K562 (cell line): Measurements from ENCODE around the gene TNFAIP3. TPM values are rescaled to one million over a fixed set of nuclear protein-coding genes. Genes with fewer than 3 reads are reported as not detected.

ENCODE experiments used
- CBFA2T3 ChIP-seq: fragments of 450-650 bp; IDR thresholded peaks from 2 replicates; pipeline ENCODE4 v1.6.1; 2017
- CREM ChIP-seq: IDR thresholded peaks from 2 replicates; pipeline ENCODE4 v1.6.1; 2014; ENCODE audit warnings: antibody characterized with exemption, low read depth
- EP400 ChIP-seq: fragments of 450-650 bp; IDR thresholded peaks from 2 replicates; pipeline ENCODE4 v1.6.1; 2017; ENCODE audit warnings: antibody characterized with exemption, mild to moderate bottlenecking, moderate library complexity
- FOS ChIP-seq: IDR thresholded peaks from 3 replicates; pipeline ENCODE4 v1.6.1; 2011; ENCODE audit not compliant: insufficient read length; ENCODE audit errors: extremely low read depth
- GATAD2A ChIP-seq: fragments of 450-650 bp; IDR thresholded peaks from 2 replicates; pipeline ENCODE4 v1.6.1; 2017
- LEF1 ChIP-seq: fragments of 450-650 bp; IDR thresholded peaks from 2 replicates; pipeline ENCODE4 v1.6.1; 2016; ENCODE audit warnings: mild to moderate bottlenecking
- NCOA2 ChIP-seq, 2 experiments: fragments of 450-650 bp; IDR thresholded peaks; 2 replicates each; pipeline ENCODE4 v1.6.1; 2018; ENCODE audit warnings: mild to moderate bottlenecking in 2 of 2, moderate library complexity in 1 of 2; ENCODE audit not compliant: partially characterized antibody in 2 of 2
- RFX7 ChIP-seq: fragments of 250-450 bp; sonication (Bioruptor Pico); IDR thresholded peaks from 2 replicates; pipeline ENCODE4 v1.5.1; 2021; ENCODE audit warnings: mild to moderate bottlenecking
- ZNF316 ChIP-seq: fragments of 450-650 bp; IDR thresholded peaks from 2 replicates; pipeline ENCODE4 v1.6.1; 2016
- polyA plus RNA-seq, 8 experiments: library from polyadenylated mRNA; depleted of rRNA in 4 of 8; stranded (reverse) in 5 of 8; unstranded in 3 of 8; fragments of >200 nt; fragmentation: Nextera tagmentation in 2 of 8; fragmentation: Illumina TruSeq in 1 of 8; extraction: Ambion mirVana in 2 of 8; extraction: Trizol in 1 of 8; gene quantifications; 2 replicates each; pipeline versions ENCODE4 v1.2.1 to v1.2.3, GENCODE V29; 2011 to 2014; ENCODE audit warnings: inconsistent platforms in 1 of 8, missing spikeins in 1 of 8
- total RNA-seq, 7 experiments: library from RNA; depleted of rRNA in 6 of 7; stranded (reverse); fragments of >200 nt in 6 of 7; fragmentation: Illumina TruSeq in 2 of 7; extraction: Trizol in 2 of 7; gene quantifications; 2 replicates each; pipeline versions ENCODE4 v1.2.1 to v1.2.3, GENCODE V29; 2011 to 2021; ENCODE audit warnings: low replicate concordance in 1 of 7
- TF ChIP-seq, protein P1 (sequence below), 2 experiments: fragments of 450-650 bp; IDR thresholded peaks; 2 replicates each; pipeline ENCODE4 v1.6.1; 2018; ENCODE audit warnings: mild to moderate bottlenecking in 2 of 2, low read depth in 1 of 2; ENCODE audit not compliant: partially characterized antibody in 2 of 2
- TF ChIP-seq, protein P2 (sequence below), 3 experiments: IDR thresholded peaks in 2 of 3; conservative IDR thresholded peaks in 1 of 3; 2 replicates each; pipeline ENCODE4 v1.5.1; 2011 to 2012; ENCODE audit warnings: low read length in 3 of 3, mild to moderate bottlenecking in 3 of 3, control low read depth in 2 of 3, improper control_type of control experiment in 1 of 3, inconsistent platforms in 1 of 3, low read depth in 1 of 3, mixed read lengths in 1 of 3, moderate library complexity in 1 of 3; ENCODE audit not compliant: insufficient read depth in 2 of 3
- TF ChIP-seq, protein P3 (sequence below): sonication (generic); formaldehyde crosslinking; IDR thresholded peaks from 2 replicates; pipeline ENCODE4 v1.8.0; 2022; ENCODE audit warnings: missing genetic modification reagents, mild to moderate bottlenecking, moderate library complexity, borderline replicate concordance
- TF ChIP-seq, protein P4 (sequence below): fragments of 450-650 bp; IDR thresholded peaks from 2 replicates; pipeline ENCODE4 v1.6.1; 2017; ENCODE audit warnings: antibody characterized with exemption, mild to moderate bottlenecking
- TF ChIP-seq, protein P5 (sequence below): fragments of 450-650 bp; IDR thresholded peaks from 2 replicates; pipeline ENCODE4 v1.6.1; 2017; ENCODE audit warnings: antibody characterized with exemption

TNFAIP3 gene
- total and polyA plus RNA-seq, 9 of the 15 experiments (the other 6 are each of a cell fraction or from before 2014, with no cell fraction given), result 0.79 to 17.0 (median 6.4) TPM

DNA sequence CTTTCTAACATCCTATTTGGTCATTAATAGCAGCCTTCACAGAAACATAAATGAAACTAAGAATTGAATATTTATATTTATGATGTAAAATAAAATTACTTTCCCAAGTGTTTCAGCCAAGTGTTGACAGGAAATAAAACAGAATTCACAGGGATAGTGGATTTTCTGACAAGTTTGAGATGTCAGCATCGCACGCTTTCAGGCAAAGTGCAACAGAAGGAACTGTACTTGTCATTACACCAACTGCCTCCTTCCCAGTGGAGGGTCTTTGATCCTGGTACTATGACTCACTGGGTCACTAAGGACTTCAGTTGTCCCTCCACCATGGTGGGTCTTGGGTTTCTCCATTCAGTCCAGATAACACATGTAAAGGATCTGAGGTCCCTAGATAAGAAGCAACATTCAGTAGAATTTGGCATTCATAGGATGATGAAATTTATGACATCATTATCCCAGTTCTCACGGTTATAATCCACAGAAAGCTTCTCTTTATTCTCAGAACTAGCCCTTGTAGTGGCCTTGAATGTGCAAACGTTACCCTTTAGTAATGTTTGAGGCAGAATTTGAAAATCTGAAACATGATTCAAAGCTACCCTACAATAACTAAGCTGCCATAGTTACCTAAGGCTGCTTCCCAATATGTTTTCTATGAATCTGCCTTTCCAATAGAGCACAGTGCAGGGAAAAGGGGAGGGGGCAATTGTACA, 3.8 kb upstream of the TNFAIP3 start (continued):
- TF ChIP-seq, protein P1, sequence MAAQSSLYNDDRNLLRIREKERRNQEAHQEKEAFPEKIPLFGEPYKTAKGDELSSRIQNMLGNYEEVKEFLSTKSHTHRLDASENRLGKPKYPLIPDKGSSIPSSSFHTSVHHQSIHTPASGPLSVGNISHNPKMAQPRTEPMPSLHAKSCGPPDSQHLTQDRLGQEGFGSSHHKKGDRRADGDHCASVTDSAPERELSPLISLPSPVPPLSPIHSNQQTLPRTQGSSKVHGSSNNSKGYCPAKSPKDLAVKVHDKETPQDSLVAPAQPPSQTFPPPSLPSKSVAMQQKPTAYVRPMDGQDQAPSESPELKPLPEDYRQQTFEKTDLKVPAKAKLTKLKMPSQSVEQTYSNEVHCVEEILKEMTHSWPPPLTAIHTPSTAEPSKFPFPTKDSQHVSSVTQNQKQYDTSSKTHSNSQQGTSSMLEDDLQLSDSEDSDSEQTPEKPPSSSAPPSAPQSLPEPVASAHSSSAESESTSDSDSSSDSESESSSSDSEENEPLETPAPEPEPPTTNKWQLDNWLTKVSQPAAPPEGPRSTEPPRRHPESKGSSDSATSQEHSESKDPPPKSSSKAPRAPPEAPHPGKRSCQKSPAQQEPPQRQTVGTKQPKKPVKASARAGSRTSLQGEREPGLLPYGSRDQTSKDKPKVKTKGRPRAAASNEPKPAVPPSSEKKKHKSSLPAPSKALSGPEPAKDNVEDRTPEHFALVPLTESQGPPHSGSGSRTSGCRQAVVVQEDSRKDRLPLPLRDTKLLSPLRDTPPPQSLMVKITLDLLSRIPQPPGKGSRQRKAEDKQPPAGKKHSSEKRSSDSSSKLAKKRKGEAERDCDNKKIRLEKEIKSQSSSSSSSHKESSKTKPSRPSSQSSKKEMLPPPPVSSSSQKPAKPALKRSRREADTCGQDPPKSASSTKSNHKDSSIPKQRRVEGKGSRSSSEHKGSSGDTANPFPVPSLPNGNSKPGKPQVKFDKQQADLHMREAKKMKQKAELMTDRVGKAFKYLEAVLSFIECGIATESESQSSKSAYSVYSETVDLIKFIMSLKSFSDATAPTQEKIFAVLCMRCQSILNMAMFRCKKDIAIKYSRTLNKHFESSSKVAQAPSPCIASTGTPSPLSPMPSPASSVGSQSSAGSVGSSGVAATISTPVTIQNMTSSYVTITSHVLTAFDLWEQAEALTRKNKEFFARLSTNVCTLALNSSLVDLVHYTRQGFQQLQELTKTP (IDR thresholded peaks at IDR 0.05; ENCODE audit: low read depth in 1 of 2, partially characterized antibody in 2 of 2), result peak; percentile 72 to 95
- TF ChIP-seq EP400 (peak; percentile 87), CBFA2T3 (peak; percentile 98), RFX7 (CRISPR knock-in tag) (no peak), FOS (peak; percentile 74), NCOA2 (IDR thresholded peaks at IDR 0.05; ENCODE audit: partially characterized antibody in 2 of 2) (peak in 1 of 2 experiments; percentile 69), ZNF316 (no peak), CREM (peak; percentile 92), GATAD2A (no peak; the same call in none of the 2 replicates), LEF1 (peak; percentile 99)
- TF ChIP-seq, protein P2, sequence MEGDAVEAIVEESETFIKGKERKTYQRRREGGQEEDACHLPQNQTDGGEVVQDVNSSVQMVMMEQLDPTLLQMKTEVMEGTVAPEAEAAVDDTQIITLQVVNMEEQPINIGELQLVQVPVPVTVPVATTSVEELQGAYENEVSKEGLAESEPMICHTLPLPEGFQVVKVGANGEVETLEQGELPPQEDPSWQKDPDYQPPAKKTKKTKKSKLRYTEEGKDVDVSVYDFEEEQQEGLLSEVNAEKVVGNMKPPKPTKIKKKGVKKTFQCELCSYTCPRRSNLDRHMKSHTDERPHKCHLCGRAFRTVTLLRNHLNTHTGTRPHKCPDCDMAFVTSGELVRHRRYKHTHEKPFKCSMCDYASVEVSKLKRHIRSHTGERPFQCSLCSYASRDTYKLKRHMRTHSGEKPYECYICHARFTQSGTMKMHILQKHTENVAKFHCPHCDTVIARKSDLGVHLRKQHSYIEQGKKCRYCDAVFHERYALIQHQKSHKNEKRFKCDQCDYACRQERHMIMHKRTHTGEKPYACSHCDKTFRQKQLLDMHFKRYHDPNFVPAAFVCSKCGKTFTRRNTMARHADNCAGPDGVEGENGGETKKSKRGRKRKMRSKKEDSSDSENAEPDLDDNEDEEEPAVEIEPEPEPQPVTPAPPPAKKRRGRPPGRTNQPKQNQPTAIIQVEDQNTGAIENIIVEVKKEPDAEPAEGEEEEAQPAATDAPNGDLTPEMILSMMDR (IDR thresholded peaks at IDR 0.05 in 2 of 3, conservative IDR thresholded peaks at IDR 0.05 in 1 of 3; ENCODE audit: insufficient read depth in 2 of 3, low read depth in 1 of 3, low read length in 3 of 3), result no peak
- TF ChIP-seq, protein P3, sequence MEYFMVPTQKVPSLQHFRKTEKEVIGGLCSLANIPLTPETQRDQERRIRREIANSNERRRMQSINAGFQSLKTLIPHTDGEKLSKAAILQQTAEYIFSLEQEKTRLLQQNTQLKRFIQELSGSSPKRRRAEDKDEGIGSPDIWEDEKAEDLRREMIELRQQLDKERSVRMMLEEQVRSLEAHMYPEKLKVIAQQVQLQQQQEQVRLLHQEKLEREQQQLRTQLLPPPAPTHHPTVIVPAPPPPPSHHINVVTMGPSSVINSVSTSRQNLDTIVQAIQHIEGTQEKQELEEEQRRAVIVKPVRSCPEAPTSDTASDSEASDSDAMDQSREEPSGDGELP (CRISPR knock-in tag), result 0 out of 2 replicates have a peak, but pooled peaks have one; percentile 12
- TF ChIP-seq, protein P4, sequence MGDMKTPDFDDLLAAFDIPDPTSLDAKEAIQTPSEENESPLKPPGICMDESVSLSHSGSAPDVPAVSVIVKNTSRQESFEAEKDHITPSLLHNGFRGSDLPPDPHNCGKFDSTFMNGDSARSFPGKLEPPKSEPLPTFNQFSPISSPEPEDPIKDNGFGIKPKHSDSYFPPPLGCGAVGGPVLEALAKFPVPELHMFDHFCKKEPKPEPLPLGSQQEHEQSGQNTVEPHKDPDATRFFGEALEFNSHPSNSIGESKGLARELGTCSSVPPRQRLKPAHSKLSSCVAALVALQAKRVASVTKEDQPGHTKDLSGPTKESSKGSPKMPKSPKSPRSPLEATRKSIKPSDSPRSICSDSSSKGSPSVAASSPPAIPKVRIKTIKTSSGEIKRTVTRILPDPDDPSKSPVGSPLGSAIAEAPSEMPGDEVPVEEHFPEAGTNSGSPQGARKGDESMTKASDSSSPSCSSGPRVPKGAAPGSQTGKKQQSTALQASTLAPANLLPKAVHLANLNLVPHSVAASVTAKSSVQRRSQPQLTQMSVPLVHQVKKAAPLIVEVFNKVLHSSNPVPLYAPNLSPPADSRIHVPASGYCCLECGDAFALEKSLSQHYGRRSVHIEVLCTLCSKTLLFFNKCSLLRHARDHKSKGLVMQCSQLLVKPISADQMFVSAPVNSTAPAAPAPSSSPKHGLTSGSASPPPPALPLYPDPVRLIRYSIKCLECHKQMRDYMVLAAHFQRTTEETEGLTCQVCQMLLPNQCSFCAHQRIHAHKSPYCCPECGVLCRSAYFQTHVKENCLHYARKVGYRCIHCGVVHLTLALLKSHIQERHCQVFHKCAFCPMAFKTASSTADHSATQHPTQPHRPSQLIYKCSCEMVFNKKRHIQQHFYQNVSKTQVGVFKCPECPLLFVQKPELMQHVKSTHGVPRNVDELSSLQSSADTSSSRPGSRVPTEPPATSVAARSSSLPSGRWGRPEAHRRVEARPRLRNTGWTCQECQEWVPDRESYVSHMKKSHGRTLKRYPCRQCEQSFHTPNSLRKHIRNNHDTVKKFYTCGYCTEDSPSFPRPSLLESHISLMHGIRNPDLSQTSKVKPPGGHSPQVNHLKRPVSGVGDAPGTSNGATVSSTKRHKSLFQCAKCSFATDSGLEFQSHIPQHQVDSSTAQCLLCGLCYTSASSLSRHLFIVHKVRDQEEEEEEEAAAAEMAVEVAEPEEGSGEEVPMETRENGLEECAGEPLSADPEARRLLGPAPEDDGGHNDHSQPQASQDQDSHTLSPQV, result peak; percentile 88
- TF ChIP-seq, protein P5, sequence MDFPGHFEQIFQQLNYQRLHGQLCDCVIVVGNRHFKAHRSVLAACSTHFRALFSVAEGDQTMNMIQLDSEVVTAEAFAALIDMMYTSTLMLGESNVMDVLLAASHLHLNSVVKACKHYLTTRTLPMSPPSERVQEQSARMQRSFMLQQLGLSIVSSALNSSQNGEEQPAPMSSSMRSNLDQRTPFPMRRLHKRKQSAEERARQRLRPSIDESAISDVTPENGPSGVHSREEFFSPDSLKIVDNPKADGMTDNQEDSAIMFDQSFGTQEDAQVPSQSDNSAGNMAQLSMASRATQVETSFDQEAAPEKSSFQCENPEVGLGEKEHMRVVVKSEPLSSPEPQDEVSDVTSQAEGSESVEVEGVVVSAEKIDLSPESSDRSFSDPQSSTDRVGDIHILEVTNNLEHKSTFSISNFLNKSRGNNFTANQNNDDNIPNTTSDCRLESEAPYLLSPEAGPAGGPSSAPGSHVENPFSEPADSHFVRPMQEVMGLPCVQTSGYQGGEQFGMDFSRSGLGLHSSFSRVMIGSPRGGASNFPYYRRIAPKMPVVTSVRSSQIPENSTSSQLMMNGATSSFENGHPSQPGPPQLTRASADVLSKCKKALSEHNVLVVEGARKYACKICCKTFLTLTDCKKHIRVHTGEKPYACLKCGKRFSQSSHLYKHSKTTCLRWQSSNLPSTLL, result peak; percentile 44; the same call in 1 of the 2 replicates
